ENCODE data around the gene CDH13.

The CDH13 gene

GRCh38 chr16:82855471-82855870 lies 228.7 kb downstream of the CDH13 start:
- no peak for DNase-seq

DNA sequence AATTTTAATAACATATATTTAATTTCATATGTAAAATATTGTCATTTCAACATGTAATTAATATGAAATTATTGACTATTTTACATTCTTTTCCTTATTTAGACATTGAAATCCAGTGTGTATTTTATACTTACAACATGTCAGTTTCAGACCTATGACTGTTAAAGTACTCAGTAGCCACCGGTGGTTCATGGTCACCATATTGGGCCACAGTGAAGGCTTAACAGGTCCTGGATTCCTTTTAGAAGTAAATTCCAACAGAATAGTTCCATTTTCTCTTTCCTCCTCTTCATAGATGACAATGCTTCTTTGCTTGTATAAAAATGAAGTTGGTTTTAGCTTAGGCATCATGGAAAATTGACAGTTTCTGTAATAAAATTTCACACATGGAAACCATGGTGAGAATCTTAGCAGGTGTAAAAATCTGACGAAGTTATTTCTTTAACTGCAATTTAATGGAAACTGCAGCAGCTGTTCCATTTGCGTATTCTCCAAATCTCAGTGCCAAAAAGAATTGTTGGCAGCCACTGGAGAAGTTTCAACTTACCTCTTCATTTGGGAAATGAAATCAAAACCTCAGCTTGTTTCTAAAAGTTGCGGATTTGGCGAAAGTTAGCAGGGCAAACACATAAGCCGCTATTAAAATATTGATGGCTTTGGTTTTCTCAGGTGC lies 231.1 kb downstream of the CDH13 start:
- DNase-seq, result no peak

- no peak for DNase-seq
Observed at GRCh38 chr16:82859662-82860061, 232.9 kb downstream of the CDH13 start.

DNA sequence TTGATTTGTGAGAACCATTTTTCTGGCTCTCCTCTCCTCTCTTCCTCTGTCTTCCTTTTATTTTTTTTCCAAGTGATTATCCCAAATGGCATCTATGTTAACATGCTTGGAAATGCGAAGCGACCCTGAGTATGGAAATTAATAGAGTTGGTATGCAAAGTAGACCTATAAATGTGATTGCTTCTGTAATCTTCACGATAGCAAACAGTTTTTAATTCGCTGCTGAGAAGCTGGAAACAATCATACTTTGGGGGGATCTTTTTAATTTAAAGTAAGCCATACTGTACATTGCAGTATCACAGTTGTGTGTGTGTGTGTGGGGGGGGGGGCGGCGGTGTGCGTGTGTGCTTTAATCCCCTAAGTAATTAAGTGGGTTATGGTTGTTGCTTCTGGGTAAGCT lies 233.3 kb downstream of the CDH13 start:
- no peak for DNase-seq

DNA sequence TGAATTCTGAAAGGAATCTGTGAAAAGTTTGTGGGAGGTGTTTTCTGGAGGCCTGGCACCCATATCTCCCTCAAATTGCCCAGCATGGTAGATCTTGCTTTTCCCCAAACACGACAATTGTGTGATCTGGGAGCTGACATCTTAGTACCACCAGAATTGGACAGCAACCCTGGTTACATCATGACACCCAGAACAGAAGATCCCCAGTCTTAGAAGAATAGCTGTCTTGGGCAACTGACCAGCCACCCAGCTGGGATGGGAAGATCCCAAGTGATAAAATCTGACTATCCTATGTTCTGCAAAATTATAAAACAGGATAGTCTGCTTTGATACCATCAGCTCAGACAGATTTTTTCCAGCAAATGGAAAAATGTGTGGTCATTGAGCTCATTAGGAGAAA lies 235.3 kb downstream of the CDH13 start:
- no peak for DNase-seq

DNA sequence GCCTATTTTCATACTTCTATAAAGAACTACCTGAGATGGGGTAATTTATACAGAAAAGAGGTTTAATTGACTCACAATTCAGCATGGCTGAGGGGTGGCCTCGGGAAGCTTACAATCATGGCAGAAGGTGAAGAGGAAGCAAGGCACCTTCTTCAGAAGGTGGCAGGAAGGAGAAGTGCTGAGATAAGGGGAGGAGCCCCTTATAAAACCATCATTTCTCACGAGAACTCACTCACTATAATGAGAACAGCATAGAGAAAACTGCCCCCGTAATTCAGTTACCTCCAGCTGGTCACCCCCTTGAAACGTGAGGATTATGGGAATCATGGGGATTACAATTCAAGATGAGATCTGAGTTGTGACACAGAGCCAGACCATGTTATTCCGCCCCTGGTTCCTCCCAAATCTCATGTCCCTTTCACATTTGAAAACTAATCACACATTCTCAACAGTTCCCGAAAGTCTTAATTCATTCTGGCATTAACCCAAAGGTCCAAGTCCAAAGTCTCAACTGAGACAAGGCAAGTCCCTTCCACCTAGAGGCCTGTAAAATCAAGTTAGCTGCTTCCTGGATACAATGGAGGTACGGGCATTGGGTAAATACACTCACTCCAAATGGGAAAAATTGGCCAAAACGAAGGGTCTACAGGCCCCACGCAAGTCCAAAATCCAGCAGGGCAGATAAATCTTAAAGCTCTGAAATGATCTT lies 237.7 kb downstream of the CDH13 start:
- DNase-seq, result no peak

DNA sequence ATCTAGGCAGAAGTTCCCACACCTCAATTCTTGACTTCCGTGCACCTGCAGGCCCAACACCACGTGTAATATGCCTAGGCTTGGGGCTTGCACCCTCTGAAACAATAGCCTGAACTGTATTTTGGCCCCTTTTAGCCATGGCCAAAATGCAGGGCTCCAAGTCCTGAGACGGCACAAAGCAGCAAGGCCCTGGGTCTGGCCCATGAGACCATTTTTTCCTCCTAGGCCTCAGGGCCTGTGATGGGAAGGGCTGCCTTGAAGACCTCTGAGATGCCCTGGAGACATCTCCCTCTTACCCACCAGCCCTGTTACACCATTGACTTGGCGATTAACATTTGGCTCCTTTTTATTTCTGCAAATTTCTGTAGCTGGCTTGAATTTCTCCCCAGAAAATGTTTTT lies 238.6 kb downstream of the CDH13 start:
- DNase-seq, result no peak

DNA sequence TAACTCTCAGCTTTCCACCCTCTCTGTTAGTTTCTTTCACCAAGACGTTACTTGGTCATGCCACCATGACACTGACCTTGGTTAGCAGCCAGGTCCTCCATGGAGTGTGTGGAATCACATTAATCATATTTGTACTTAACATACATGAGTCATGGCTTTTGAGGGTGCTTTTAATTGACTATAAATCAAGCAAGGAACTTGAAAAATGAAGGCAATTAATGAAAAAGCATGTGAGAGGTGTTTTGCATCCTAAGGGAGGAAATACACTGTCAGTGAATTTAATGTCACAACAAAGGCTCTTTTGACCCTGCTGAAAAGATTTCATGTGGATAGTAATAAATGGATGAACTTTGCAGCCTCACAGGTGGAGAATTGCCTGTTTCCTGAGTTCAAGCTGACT lies 240.7 kb downstream of the CDH13 start:
- DNase-seq, result no peak

GRCh38 chr16:82874271-82874670 lies 247.5 kb downstream of the CDH13 start:
- DNase-seq, result no peak

DNA sequence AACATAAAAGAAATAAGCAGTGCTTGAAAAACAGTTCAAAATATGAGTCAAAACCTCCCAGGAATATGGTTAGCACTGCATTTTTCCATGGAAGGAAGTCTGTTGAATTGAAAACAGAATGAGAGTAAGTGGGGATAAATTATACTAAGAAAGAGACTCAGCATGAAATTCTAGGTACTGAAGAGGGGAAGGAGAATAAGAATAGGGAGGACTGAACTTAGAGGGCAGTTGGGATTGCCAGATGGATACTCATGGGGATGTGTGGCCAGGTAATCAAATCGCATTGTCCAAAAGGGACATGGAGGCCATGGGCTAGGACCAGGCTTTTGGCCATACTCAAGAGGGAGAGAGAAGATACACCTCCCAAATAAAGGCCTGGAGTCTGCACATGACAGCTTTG lies 247.9 kb downstream of the CDH13 start:
- no peak for DNase-seq

DNA sequence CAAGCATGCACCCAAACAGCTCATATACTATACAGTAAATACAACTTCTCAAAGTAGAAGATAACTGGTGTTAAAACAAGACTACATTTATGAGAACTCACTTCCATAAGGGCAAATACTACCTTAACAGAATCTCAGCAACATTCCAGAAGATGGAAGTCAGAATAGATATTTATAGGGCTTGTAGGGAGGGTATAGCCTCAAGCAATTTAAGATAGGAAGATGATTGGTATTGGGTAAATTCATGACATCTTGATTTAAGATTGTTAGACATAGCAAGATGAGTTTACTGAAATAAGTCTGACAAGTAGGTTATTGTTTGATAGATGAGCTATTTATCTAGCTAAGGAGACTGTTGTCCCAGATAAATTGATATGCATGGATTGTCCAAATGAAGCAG lies 250.2 kb downstream of the CDH13 start:
- DNase-seq, result no peak

- no peak for DNase-seq
Observed at GRCh38 chr16:82878466-82878865, 251.7 kb downstream of the CDH13 start.

DNA sequence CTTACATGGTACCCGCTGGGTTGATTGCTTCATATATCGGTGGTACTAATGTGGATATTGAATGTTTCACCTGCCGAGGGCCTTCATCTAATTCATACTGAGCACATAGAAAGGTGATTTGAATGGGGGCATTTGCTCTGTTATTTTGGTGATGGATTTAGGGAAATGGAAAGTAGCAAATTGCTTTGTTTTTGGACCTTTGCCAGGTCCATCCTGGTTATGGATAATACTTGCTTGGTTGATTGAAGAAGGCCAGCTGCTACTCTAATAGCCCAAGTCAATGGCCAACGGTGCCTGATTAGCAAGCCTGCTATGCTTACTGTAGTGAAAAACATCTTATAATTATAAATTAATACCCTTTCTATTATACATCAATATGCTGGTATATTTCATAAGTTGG lies 253.6 kb downstream of the CDH13 start:
- no peak for DNase-seq

GRCh38 chr16:82881516-82881915 lies 254.7 kb downstream of the CDH13 start:
- no peak for DNase-seq

- DNase-seq, result no peak
Observed at GRCh38 chr16:82882226-82882625, 255.5 kb downstream of the CDH13 start.

DNA sequence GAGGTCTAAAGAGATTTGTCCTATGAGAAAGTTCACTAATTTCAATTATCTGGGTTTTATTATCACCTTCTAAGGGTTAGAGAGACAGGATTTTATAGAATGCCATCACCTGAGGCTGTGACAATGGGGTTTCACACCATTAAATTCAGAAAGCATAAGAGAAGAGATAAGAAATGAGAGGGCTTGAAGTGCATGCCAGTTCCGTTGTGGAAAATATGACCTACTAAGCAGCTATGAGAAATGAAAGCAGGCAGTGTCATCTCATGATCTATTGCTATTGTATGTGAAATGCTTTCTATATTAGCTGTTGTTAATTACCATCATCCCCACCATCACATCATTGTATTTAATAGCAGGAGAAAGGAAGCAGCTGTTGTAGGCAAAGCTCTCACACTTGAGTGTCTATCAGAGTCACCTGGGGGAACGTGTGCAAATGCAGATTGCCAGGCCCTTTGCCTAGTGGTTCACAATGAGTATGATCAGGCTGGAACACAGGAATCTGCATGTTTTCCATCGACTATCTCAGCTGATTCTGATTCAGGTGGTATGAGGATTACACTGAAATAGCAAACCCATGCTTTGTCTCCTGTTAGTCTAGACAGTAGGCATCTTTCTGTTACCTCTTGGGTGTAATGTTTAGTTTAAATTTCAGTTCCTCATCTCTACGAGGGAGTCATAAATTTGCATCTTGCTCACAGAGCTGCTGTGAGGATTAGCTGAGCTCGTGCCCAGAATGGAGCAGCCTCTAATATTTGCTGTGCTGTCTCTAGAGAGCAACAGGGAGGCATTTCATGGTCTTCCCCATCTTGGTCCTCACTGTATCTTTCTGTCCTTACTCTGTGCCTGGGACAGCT lies 256.4 kb downstream of the CDH13 start:
- no peak for DNase-seq

- no peak for DNase-seq
Observed at GRCh38 chr16:82884320-82884898, 257.6 kb downstream of the CDH13 start.

DNA sequence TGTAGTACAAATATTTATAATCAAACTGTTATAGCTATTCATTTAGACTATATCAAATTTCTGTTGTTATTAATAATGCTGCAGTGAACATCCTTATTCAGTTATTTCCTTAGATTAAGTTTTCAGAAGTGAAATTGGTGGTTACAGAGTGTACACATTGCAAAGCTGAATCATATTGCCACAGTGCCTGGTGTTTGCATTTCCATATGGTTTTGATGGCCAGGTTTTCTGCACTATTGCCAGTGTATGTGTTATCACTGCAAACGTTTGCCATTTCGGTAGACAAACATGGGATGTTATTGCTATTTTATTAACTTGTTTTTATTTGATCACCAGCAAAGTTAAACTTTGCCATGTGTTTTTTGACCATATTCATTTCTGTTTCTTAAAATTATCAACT lies 259.4 kb downstream of the CDH13 start:
- no peak for DNase-seq

- DNase-seq, result no peak
Observed at GRCh38 chr16:82888591-82889001, 261.8 kb downstream of the CDH13 start.

DNA sequence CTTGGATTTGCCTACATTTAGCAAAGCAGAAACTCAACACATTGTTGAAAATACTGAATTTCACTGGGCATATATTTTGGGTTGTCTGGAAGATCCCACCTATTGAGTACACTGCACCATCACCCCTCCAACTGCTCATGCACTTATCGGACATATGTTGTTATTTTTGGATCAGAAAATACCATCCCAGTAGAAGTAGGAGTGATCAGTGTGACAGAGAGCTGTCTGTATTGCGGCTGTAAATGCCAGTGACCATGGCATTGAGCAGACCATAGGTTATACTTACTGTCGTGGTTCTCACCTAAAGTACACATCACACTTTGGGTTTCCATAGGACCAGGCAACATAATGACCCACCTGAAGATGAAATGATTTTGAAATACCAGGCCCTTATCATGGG lies 264.7 kb downstream of the CDH13 start:
- no peak for DNase-seq

DNA sequence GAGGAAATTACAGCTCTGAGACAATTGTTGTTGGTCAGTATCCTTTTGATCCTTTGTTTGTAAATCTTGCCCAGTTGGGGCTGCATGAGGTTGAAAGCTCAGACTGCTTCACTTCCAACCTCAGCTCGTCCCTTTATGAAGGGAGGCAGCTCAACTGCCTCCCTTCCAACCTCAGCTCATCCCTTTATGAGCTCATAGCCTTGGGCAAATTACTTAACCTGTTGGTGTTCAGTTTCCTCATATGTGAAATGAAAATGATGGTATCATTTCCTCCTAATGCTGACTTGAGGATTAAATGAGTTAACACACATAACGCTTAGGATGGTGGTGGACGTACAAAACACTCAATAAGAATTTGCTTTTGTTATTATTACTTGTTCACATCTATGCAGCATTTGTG lies 265.1 kb downstream of the CDH13 start:
- no peak for DNase-seq

- DNase-seq, result no peak
Observed at GRCh38 chr16:82892324-82892723, 265.6 kb downstream of the CDH13 start.

GRCh38 chr16:82895843-82896242 lies 269.1 kb downstream of the CDH13 start:
- DNase-seq, result no peak

DNA sequence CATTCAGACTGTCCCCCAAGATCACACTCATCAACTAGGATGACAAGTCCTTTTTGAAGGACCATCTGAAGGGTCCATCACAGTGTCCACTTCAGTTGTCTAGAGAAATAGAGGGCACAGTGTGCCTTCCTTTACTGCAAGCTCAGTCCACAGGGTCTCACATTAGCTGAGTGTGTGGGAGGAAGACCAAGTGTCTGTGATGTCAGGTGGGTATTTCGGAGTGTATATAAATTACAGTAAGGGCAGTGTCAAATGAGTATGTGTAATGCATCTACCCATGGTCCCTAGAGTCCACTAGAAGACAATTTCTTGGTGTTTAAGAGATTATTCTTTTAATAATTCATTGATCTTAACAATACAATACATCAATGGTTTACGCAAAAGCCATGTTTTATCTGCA lies 272.2 kb downstream of the CDH13 start:
- no peak for DNase-seq

Measured in activated CD4-positive, alpha-beta T cell treated with anti-CD3 and anti-CD28 coated beads for 4 hours (primary cell).